Neural progenitor cell (in vitro differentiated cells): ENCODE results near the gene SPSB3.

Experiments used
- EZH2 ChIP-seq: fragments of 200-600 bp; sonication (generic); IDR thresholded peaks from 2 replicates; pipeline ENCODE4 v1.6.1; 2017; ENCODE audit warnings: antibody characterized with exemption, mild to moderate bottlenecking, moderate library complexity
- EZH2phosphoT487 ChIP-seq: fragments of 200-600 bp; sonication (generic); IDR thresholded peaks from 2 replicates; pipeline ENCODE4 v1.6.1; 2017; ENCODE audit warnings: antibody characterized with exemption
- TF ChIP-seq, protein P1 (sequence below): fragments of 200-600 bp; sonication (generic); IDR thresholded peaks from 2 replicates; pipeline ENCODE4 v1.5.1; 2017; ENCODE audit warnings: antibody characterized with exemption, mild to moderate bottlenecking

DNA sequence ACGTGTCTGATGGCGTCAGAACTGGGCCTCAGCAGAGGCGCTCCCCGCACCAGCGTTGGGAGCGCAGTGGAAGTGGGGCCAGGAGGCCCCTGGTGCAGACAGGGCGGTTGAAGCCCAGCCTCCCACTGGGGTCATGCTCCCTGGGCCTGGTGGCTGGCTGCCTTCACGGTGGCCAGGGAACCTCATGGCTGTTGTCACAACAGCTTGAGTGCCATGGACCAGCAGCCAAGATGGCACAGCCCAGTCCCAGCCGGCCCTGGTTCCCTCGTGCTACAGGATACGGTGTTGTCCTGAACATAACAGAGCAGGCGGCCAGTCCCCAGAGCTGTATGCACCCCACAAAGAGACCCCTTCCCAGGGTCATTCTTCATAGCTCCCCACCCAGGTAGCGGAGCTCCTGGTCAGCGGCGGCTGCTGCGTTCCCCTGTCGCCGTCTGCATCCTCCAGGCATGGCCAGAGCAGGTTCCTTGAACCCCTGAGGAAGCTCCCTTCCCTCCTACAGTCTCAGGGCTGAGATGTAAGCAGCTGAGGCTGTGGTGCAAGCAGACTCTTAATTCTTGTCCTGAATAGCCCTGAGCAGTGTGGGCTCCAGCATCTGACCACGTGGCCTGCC lies 40.7 kb downstream of the SPSB3 start:
- TF ChIP-seq, protein P1, sequence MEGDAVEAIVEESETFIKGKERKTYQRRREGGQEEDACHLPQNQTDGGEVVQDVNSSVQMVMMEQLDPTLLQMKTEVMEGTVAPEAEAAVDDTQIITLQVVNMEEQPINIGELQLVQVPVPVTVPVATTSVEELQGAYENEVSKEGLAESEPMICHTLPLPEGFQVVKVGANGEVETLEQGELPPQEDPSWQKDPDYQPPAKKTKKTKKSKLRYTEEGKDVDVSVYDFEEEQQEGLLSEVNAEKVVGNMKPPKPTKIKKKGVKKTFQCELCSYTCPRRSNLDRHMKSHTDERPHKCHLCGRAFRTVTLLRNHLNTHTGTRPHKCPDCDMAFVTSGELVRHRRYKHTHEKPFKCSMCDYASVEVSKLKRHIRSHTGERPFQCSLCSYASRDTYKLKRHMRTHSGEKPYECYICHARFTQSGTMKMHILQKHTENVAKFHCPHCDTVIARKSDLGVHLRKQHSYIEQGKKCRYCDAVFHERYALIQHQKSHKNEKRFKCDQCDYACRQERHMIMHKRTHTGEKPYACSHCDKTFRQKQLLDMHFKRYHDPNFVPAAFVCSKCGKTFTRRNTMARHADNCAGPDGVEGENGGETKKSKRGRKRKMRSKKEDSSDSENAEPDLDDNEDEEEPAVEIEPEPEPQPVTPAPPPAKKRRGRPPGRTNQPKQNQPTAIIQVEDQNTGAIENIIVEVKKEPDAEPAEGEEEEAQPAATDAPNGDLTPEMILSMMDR: no peak
- TF ChIP-seq EZH2phosphoT487 (no peak), EZH2 (no peak)
